Neutrophil (primary cell): ENCODE measurements around the gene AVL9.
A peak's percentile ranks its signal among the peaks of the same experiment; 100 is the strongest.
"Not testable (repeated sequence)": the region's sequence is repeated elsewhere in the genome, so short reads cannot be mapped to it uniquely, and the experiment has no call there.

ENCODE experiments used
- H3K27ac ChIP-seq: fragments of 200-600 bp; sonication (generic); 2 replicates; pipeline ENCODE4 v1.5.1; 2016; ENCODE audit warnings: mild to moderate bottlenecking, moderate library complexity
- H3K27me3 ChIP-seq: fragments of 200-600 bp; sonication (generic); 2 replicates; pipeline ENCODE4 v1.6.0; 2016; ENCODE audit warnings: mild to moderate bottlenecking
- H3K36me3 ChIP-seq: fragments of 200-600 bp; sonication (generic); 2 replicates; pipeline ENCODE4 v1.5.1; 2017
- H3K4me1 ChIP-seq, 2 experiments: fragments of 200-600 bp in 1 of 2; sonication (generic) in 1 of 2; 1 replicate in 1 of 2; 2 replicates in 1 of 2; pipeline versions ENCODE4 v1.5.1 to v1.6.1; 2013 to 2016; ENCODE audit warnings: low read depth in 1 of 2, low read length in 1 of 2, mild to moderate bottlenecking in 1 of 2, moderate library complexity in 1 of 2; ENCODE audit not compliant: control insufficient read depth in 1 of 2, insufficient read depth in 1 of 2
- H3K4me3 ChIP-seq, 2 experiments: fragments of 200-600 bp in 1 of 2; sonication (generic) in 1 of 2; 1 replicate in 1 of 2; 2 replicates in 1 of 2; pipeline ENCODE4 v1.5.1; 2013 to 2016; ENCODE audit warnings: low read depth in 1 of 2, low read length in 1 of 2, mild to moderate bottlenecking in 1 of 2, moderate library complexity in 1 of 2
- H3K9me3 ChIP-seq: fragments of 200-600 bp; sonication (generic); 2 replicates; pipeline ENCODE4 v1.5.1; 2016
- TF ChIP-seq, protein P1 (sequence below): fragments of 200-600 bp; sonication (generic); IDR thresholded peaks from 2 replicates; pipeline ENCODE4 v1.5.1; 2016; ENCODE audit warnings: antibody characterized with exemption

The AVL9 gene

DNA sequence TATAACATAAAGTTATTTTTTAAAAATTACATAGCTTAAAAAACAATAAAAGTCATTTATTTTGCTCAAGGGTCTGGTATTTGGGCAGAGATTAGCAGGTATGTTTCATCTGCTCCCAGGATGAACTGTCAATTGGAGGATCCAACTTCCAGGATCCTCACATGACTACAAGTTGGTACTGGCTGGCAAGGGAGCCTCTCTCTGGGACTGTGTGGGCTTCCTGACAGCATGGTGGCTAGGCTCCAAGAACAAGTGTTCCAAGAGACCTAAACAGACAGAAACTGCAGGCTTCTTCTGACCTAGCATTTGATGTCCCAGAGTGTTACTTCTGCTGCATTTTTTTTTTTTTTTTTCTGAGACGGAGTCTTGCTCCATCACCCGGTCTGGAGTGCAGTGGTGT lies 107.2 kb downstream of the AVL9 start:
- H3K4me3 ChIP-seq = no peak overlapping the region
- TF ChIP-seq, protein P1, sequence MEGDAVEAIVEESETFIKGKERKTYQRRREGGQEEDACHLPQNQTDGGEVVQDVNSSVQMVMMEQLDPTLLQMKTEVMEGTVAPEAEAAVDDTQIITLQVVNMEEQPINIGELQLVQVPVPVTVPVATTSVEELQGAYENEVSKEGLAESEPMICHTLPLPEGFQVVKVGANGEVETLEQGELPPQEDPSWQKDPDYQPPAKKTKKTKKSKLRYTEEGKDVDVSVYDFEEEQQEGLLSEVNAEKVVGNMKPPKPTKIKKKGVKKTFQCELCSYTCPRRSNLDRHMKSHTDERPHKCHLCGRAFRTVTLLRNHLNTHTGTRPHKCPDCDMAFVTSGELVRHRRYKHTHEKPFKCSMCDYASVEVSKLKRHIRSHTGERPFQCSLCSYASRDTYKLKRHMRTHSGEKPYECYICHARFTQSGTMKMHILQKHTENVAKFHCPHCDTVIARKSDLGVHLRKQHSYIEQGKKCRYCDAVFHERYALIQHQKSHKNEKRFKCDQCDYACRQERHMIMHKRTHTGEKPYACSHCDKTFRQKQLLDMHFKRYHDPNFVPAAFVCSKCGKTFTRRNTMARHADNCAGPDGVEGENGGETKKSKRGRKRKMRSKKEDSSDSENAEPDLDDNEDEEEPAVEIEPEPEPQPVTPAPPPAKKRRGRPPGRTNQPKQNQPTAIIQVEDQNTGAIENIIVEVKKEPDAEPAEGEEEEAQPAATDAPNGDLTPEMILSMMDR = no peak
- H3K9me3 ChIP-seq = no peaks in the 10 kb centered on the region
- no peaks in the 10 kb centered on the region for H3K36me3 ChIP-seq
- H3K4me1 ChIP-seq = no peaks in the 10 kb centered on the region
- H3K27me3 ChIP-seq = no peaks in the 10 kb centered on the region
- no peak overlapping the region for H3K27ac ChIP-seq

DNA sequence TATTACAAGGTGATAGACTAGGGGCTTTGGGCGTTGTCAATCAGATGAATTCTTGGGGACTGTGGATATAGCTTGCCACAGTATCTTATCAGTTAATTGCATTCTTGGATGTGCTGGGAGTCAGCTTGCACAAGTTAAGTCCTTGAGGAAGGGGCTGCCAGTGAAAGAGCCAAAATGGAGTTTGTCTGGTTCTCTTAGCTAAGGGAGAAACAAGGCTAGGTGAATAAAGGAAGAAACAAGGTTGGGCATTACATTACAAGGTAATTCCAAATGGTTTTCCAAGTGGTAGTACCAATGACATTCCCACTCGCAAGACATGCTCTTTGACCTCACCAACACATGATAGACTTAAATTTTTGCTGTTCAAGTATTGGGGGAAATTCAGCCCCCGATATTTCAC lies 108.2 kb downstream of the AVL9 start:
- not testable (repeated sequence) for H3K36me3 ChIP-seq, H3K27me3 ChIP-seq, H3K27ac ChIP-seq, H3K4me3 ChIP-seq, H3K4me1 ChIP-seq, H3K9me3 ChIP-seq

DNA sequence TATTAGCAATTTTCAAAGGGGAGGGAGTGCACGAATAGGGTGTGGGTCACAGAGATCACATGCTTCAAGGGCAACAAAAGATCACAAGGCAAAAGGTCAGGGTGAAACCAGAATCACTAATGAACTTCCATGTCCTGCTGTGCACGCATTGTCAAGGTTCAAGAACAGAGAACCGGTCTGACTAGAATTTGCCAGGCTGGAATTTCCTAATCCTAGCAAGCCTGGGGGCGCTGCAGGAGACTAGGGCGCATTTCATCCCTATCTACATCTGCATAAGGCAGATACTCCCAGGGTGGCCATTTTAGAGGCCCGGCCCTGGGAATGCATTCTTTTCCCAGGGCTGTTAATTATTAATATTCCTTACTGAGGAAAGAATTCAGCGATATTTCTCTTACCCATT lies 108.8 kb downstream of the AVL9 start:
- H3K9me3 ChIP-seq, H3K4me3 ChIP-seq, H3K4me1 ChIP-seq, H3K27me3 ChIP-seq, H3K27ac ChIP-seq, H3K36me3 ChIP-seq: not testable (repeated sequence)

DNA sequence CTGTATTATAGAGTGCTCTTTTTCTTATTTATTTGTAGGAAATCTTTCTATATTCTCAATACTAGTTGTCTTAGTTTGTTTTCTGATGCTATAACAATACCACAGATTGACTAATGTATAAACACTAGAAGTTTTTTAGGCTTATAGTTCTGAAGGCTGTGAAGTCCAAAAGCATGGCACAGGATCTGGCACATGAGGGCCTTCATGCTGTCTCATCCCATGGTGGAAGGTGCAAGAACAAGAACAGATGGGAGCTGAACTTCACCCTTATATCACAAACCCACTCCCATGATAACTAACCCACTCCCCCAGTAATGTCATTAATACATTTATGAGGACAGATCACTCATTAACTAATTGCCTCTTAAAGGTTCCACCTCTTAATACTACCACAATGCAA lies 109.7 kb downstream of the AVL9 start:
- Histone ChIP-seq H3K27ac (no peak overlapping the region), H3K27me3 (no peaks in the 10 kb centered on the region), H3K4me1 (no peaks in the 10 kb centered on the region)

DNA sequence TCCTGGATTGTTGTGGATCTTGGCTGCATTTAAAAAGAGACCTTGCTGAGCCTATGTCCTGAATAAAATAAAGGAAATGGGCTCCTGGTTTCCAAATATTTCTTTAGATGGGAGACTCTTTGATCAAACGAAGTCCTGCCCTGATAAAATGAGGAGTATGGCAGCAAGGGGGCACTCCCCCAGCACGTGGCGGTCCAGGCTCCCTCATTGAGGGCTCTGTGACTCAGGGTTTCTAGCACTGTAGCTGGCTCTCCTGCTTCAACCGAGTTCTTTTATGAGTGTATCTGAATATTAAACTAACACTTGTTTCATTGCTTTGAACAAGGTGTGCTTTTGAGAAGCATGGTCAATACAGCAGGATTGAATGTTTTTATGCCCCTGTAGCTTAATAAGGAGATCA lies 114.2 kb downstream of the AVL9 start:
- TF ChIP-seq, protein P1 = no peak

More for the DNA sequence above, 109.7 kb downstream of the AVL9 start:
- Histone ChIP-seq H3K4me3 (no peak overlapping the region), H3K36me3 (peaks cover 4% of the 10 kb centered on the region), H3K9me3 (no peaks in the 10 kb centered on the region)
- TF ChIP-seq, protein P1 = no peak

DNA sequence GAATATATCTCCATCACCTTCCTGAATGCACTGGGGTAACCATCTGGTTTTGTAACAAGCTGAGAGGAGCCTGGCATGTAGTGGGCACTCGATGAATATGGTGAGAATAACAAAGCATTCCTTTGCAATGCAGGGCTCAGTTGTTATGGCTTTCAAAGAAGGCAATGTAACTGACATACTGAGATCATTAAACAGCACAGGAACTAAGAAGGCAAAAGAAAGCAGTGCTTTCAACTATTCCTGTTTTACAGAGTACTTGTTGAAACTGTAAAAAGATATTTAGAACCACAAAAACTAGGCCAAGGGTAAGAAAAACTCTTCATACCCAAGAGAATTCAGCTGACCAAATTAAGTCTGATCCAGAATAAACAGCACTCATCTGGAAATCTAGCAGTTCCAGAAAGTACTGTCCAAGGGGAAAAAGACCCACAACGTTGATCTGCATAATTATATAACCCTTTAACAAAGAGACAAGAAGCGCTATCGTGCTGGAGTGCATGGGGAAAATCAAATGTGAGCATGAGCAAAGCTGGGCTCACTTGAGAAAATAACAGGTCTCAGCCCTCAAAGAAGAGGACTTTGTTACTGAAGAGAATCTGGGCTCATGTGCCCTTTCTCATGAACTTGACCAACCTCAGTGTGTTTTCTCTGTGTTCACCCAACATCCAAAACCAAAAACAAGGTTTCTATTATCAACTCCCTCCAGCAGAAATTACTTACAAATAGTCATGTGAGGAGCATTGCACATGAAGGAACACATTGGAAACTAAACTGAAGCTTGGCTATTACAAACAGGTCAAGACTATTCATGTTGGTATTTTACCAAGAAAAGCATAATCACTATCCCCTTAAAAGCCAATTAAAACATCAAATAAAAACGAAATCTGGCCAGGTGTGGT lies 116.2 kb downstream of the AVL9 start:
- Histone ChIP-seq H3K27me3 (no peaks in the 10 kb centered on the region), H3K36me3 (peaks cover 4% of the 10 kb centered on the region), H3K9me3 (no peaks in the 10 kb centered on the region), H3K4me1 (no peaks in the 10 kb centered on the region), H3K27ac (no peak overlapping the region), H3K4me3 (no peak overlapping the region)
- TF ChIP-seq, protein P1 = no peak

More for the DNA sequence above, 114.2 kb downstream of the AVL9 start:
- Histone ChIP-seq H3K4me1 (no peaks in the 10 kb centered on the region), H3K27me3 (no peaks in the 10 kb centered on the region), H3K9me3 (no peaks in the 10 kb centered on the region), H3K4me3 (no peak overlapping the region), H3K27ac (peak overlapping the region; percentile 20), H3K36me3 (peaks cover 4% of the 10 kb centered on the region)
